CD4-positive, alpha-beta T cell (primary cell): ENCODE results near the gene DOCK9. TPM values are rescaled to one million over a fixed set of nuclear protein-coding genes. Genes with fewer than 3 reads are reported as not detected.

ENCODE experiments used
- ATAC-seq: fragments of 200-7000 bp; cut with Tn5 transposase; one replicate; pipeline ENCODE4 v1.10.0; 2022; ENCODE audit warnings: mild to moderate bottlenecking; ENCODE audit not compliant: poor library complexity
- CTCF ChIA-PET: fragments of 350-600 bp; sonication (Branson Sonifier 250); formaldehyde crosslinking; loops from one replicate; lab custom pipeline; 2021; ENCODE audit warnings: antibody characterized with exemption, inconsistent platforms; lab: Charles Lee
- POLR2A ChIA-PET: fragments of 350-600 bp; sonication (Branson Sonifier 250); formaldehyde crosslinking; loops from one replicate; lab custom pipeline; 2021; ENCODE audit warnings: antibody characterized with exemption, inconsistent platforms; lab: Charles Lee
- DNase-seq, 14 experiments: peaks; one replicate each; pipeline ENCODE4 v3.0.0-alpha.2; 2013 to 2020; ENCODE audit warnings: mixed read lengths in 2 of 14
- H3K27ac ChIP-seq, 2 donors: one replicate each; pipeline versions ENCODE4 v1.5.1 to v1.7.0; 2013; ENCODE audit warnings: low read length in 2 of 2, low read depth in 1 of 2, mild to moderate bottlenecking in 1 of 2
- H3K27me3 ChIP-seq, 2 experiments: 1 replicate in 1 of 2; 2 replicates in 1 of 2; pipeline versions ENCODE4 v1.6.1 to v1.7.0; 2013; ENCODE audit warnings: low read length in 2 of 2, control low read depth in 1 of 2, mild to moderate bottlenecking in 1 of 2, moderate library complexity in 1 of 2; ENCODE audit not compliant: insufficient read depth in 2 of 2, control insufficient read depth in 1 of 2
- H3K36me3 ChIP-seq: one replicate; pipeline ENCODE4 v1.6.1; 2013; ENCODE audit warnings: low read length, control low read depth; ENCODE audit not compliant: insufficient read depth
- H3K4me1 ChIP-seq: one replicate; pipeline ENCODE4 v1.6.1; 2013; ENCODE audit warnings: low read length, control low read depth; ENCODE audit not compliant: insufficient read depth
- H3K4me3 ChIP-seq: one replicate; pipeline ENCODE4 v1.5.1; 2013; ENCODE audit warnings: mild to moderate bottlenecking, low read length, moderate library complexity
- H3K9me3 ChIP-seq, 2 experiments: 1 replicate in 1 of 2; 2 replicates in 1 of 2; pipeline versions ENCODE4 v1.6.1 to v1.7.0; 2013; ENCODE audit warnings: low read length in 2 of 2, mild to moderate bottlenecking in 2 of 2, control low read depth in 1 of 2, moderate library complexity in 1 of 2; ENCODE audit not compliant: control insufficient read depth in 1 of 2, insufficient read depth in 1 of 2
- H3K27ac Mint-ChIP-seq: one replicate; pipeline ENCODE4 v1.8.0; 2020; ENCODE audit warnings: mixed read lengths
- H3K27me3 Mint-ChIP-seq: one replicate; pipeline ENCODE4 v1.8.0; 2021; ENCODE audit warnings: mixed read lengths
- H3K36me3 Mint-ChIP-seq: one replicate; pipeline ENCODE4 v1.8.0; 2021; ENCODE audit warnings: low read depth, mixed read lengths
- H3K4me1 Mint-ChIP-seq: one replicate; pipeline ENCODE4 v1.8.0; 2021; ENCODE audit warnings: low read depth, mixed read lengths
- H3K4me3 Mint-ChIP-seq: one replicate; pipeline ENCODE4 v1.8.0; 2020; ENCODE audit warnings: mild to moderate bottlenecking, mixed read lengths
- H3K9me3 Mint-ChIP-seq: one replicate; pipeline ENCODE4 v1.8.0; 2020; ENCODE audit warnings: mixed read lengths
- CTCF ChIP-seq: fragments of 200-600 bp; IDR thresholded peaks from one replicate; pipeline ENCODE4 v1.8.0; 2022; ENCODE audit warnings: antibody characterized with exemption, mild to moderate bottlenecking
- intact Hi-C, 2 experiments: fragments of 100-400 bp; cut with DNase I in 1 of 2; cut with micrococcal nuclease in 1 of 2; formaldehyde crosslinking; loops; one replicate each; pipeline versions ENCODE4 v1.15.1 to v1.9.0; 2023 to 2025; cut with DNase I, micrococcal nuclease
- total RNA-seq, 174 experiments: library from RNA in 2 of 174; stranded (reverse) in 2 of 174; gene quantifications; one replicate each; pipeline ENCODE4 v1.2.3 and lab custom pipeline; 2021 to 2026

The DOCK9 gene
- total RNA-seq, 2 experiments from 2014 or later = 76.3 to 79.3 TPM

- Mint-ChIP-seq H3K27ac (no peak overlapping the region), H3K4me3 (no peak overlapping the region), H3K9me3 (peaks cover 2% of the 10 kb centered on the region), H3K27me3 (no peaks in the 10 kb centered on the region), H3K36me3 (peaks cover 96% of the 10 kb centered on the region), H3K4me1 (no peaks in the 10 kb centered on the region)
- TF ChIP-seq CTCF = no peak
- no peak overlapping the region for H3K4me3 ChIP-seq
- ChIA-PET CTCF (no interaction called here), POLR2A (no interaction called here)
- DNase-seq (no peak), ATAC-seq (no peak)
- no peaks in the 10 kb centered on the region for H3K27me3 ChIP-seq
- intact Hi-C loops = no loop called here
- peaks cover 74% of the 10 kb centered on the region for H3K36me3 ChIP-seq
- H3K27ac ChIP-seq = no peak overlapping the region
- H3K4me1 ChIP-seq = no peaks in the 10 kb centered on the region
- peaks cover 0 to 5% of the 10 kb centered on the region in 2 experiments for H3K9me3 ChIP-seq
These were observed 181.7 kb downstream of the DOCK9 start for GRCh38 chr13:98796191-98796590.

GRCh38 chr13:98795220-98795619 is 182.6 kb downstream of the DOCK9 start:
- ATAC-seq = no peak
- Histone ChIP-seq H3K4me1 (no peaks in the 10 kb centered on the region), H3K27ac (no peak overlapping the region), H3K4me3 (no peak overlapping the region), H3K36me3 (peaks cover 64% of the 10 kb centered on the region), H3K9me3 (peaks cover 0 to 5% of the 10 kb centered on the region in 2 experiments), H3K27me3 (no peaks in the 10 kb centered on the region)
- POLR2A ChIA-PET = no interaction called here
- Mint-ChIP-seq H3K4me1 (no peaks in the 10 kb centered on the region), H3K27me3 (no peaks in the 10 kb centered on the region), H3K27ac (no peak overlapping the region), H3K9me3 (peaks cover 2% of the 10 kb centered on the region), H3K36me3 (peaks cover 87% of the 10 kb centered on the region), H3K4me3 (no peak overlapping the region)
- CTCF ChIA-PET = no interaction called here
- no peak for TF ChIP-seq CTCF
- intact Hi-C loops = no loop called here
- DNase-seq = no peak

- no peaks in the 10 kb centered on the region for H3K27me3 Mint-ChIP-seq
- Histone ChIP-seq H3K27me3 (no peaks in the 10 kb centered on the region), H3K27ac (no peak overlapping the region), H3K36me3 (peaks cover 57% of the 10 kb centered on the region), H3K9me3 (peaks cover 0 to 5% of the 10 kb centered on the region in 2 experiments), H3K4me1 (no peaks in the 10 kb centered on the region), H3K4me3 (no peak overlapping the region)
- CTCF ChIA-PET = no interaction called here
- DNase-seq (no peak), ATAC-seq (no peak)
- POLR2A ChIA-PET = no interaction called here
- no peak for TF ChIP-seq CTCF
- no peak overlapping the region for H3K27ac Mint-ChIP-seq
- no peak overlapping the region for H3K4me3 Mint-ChIP-seq
- no peaks in the 10 kb centered on the region for H3K4me1 Mint-ChIP-seq
- peaks cover 79% of the 10 kb centered on the region for H3K36me3 Mint-ChIP-seq
- H3K9me3 Mint-ChIP-seq = peaks cover 7% of the 10 kb centered on the region
- intact Hi-C loops = no loop called here
These were observed 183.4 kb downstream of the DOCK9 start for GRCh38 chr13:98794498-98794897.
